ENCODE data around the gene SFTA2. TPM values are rescaled to one million over a fixed set of nuclear protein-coding genes. Genes with fewer than 3 reads are reported as not detected.
A peak's percentile ranks its signal among the peaks of the same experiment; 100 is the strongest.

The SFTA2 gene
- total and polyA plus RNA-seq, 4 experiments from 2014 or later = 0.44 TPM; not detected in 3

GRCh38 chr6:30966154-30966553 lies 34.2 kb upstream of the SFTA2 start:
- H3K4me1 ChIP-seq (ENCODE audit: insufficient read depth, low read length) = peaks cover 9% of the 10 kb centered on the region
- H3K27me3 Mint-ChIP-seq = peaks cover 11 to 26% of the 10 kb centered on the region in 2 donors
- H3K27me3 ChIP-seq (ENCODE audit: insufficient read depth, low read length) = no peaks in the 10 kb centered on the region
- H3K4me3 Mint-ChIP-seq = no peak overlapping the region
- intact Hi-C loops (cut with micrococcal nuclease) = no loop called here
- CTCF ChIA-PET (ENCODE audit: partially characterized antibody) = no interaction called here
- no peaks in the 10 kb centered on the region for H3K36me3 ChIP-seq (ENCODE audit: insufficient read depth, low read length)
- H3K9me3 ChIP-seq (ENCODE audit: control insufficient read depth in 1 of 2, low read length in 2 of 2) = no peaks in the 10 kb centered on the region
- H3K4me1 Mint-ChIP-seq = peaks cover 9 to 17% (median 14%) of the 10 kb centered on the region in 4 donors
- H3K36me3 Mint-ChIP-seq = no peaks in the 10 kb centered on the region
- no peaks in the 10 kb centered on the region for H3K9me3 Mint-ChIP-seq
- no peak for DNase-seq
- H3K4me3 ChIP-seq (ENCODE audit: low read length in 2 of 2) = no peak overlapping the region
- H3K27ac Mint-ChIP-seq = no peak overlapping the region
- POLR2A ChIA-PET (ENCODE audit: partially characterized antibody) = no interaction called here
- no peak overlapping the region for H3K27ac ChIP-seq (ENCODE audit: low read depth, low read length)

GRCh38 chr6:30965140-30965601 lies 33.2 kb upstream of the SFTA2 start:
- no peaks in the 10 kb centered on the region for H3K9me3 ChIP-seq (ENCODE audit: control insufficient read depth in 1 of 2, low read length in 2 of 2)
- DNase-seq = no peak
- Mint-ChIP-seq H3K4me3 (no peak overlapping the region), H3K4me1 (peaks cover 9 to 17% (median 14%) of the 10 kb centered on the region in 4 donors), H3K36me3 (no peaks in the 10 kb centered on the region), H3K27me3 (peaks cover 11 to 22% of the 10 kb centered on the region in 2 donors), H3K27ac (peak overlapping the region in 1 of 7 donors; percentile 56), H3K9me3 (no peaks in the 10 kb centered on the region)
- H3K4me1 ChIP-seq (ENCODE audit: insufficient read depth, low read length) = peaks cover 9% of the 10 kb centered on the region
- intact Hi-C loops (cut with micrococcal nuclease) = no loop called here
- POLR2A ChIA-PET (ENCODE audit: partially characterized antibody) = no interaction called here
- H3K27ac ChIP-seq (ENCODE audit: low read depth, low read length) = no peak overlapping the region
- no peaks in the 10 kb centered on the region for H3K27me3 ChIP-seq (ENCODE audit: insufficient read depth, low read length)
- H3K36me3 ChIP-seq (ENCODE audit: insufficient read depth, low read length) = no peaks in the 10 kb centered on the region
- no peak overlapping the region for H3K4me3 ChIP-seq (ENCODE audit: low read length in 2 of 2)
- CTCF ChIA-PET (ENCODE audit: partially characterized antibody) = no interaction called here

GRCh38 chr6:30964075-30964474 lies 32.1 kb upstream of the SFTA2 start:
- Histone ChIP-seq H3K9me3 (ENCODE audit: control insufficient read depth in 1 of 2, low read length in 2 of 2) (no peaks in the 10 kb centered on the region), H3K36me3 (ENCODE audit: insufficient read depth, low read length) (no peaks in the 10 kb centered on the region), H3K4me1 (ENCODE audit: insufficient read depth, low read length) (peaks cover 9% of the 10 kb centered on the region), H3K27ac (ENCODE audit: low read depth, low read length) (no peak overlapping the region), H3K4me3 (ENCODE audit: low read length in 2 of 2) (no peak overlapping the region), H3K27me3 (ENCODE audit: insufficient read depth, low read length) (no peaks in the 10 kb centered on the region)
- CTCF ChIA-PET (ENCODE audit: partially characterized antibody) = no interaction called here
- H3K9me3 Mint-ChIP-seq = no peaks in the 10 kb centered on the region
- H3K4me1 Mint-ChIP-seq = peaks cover 9 to 17% (median 14%) of the 10 kb centered on the region in 4 donors
- DNase-seq = no peak
- no peaks in the 10 kb centered on the region for H3K36me3 Mint-ChIP-seq
- intact Hi-C loops (cut with micrococcal nuclease) = no loop called here
- peaks cover 11 to 20% of the 10 kb centered on the region in 2 donors for H3K27me3 Mint-ChIP-seq
- POLR2A ChIA-PET (ENCODE audit: partially characterized antibody) = no interaction called here
- H3K4me3 Mint-ChIP-seq = no peak overlapping the region
- H3K27ac Mint-ChIP-seq = peak overlapping the region in 2 of 7 donors; percentile 26 to 38

GRCh38 chr6:30963641-30964040 lies 31.7 kb upstream of the SFTA2 start:
- Histone ChIP-seq H3K9me3 (ENCODE audit: control insufficient read depth in 1 of 2, low read length in 2 of 2) (no peaks in the 10 kb centered on the region), H3K36me3 (ENCODE audit: insufficient read depth, low read length) (no peaks in the 10 kb centered on the region), H3K27ac (ENCODE audit: low read depth, low read length) (no peak overlapping the region), H3K27me3 (ENCODE audit: insufficient read depth, low read length) (no peaks in the 10 kb centered on the region), H3K4me1 (ENCODE audit: insufficient read depth, low read length) (peaks cover 9% of the 10 kb centered on the region), H3K4me3 (ENCODE audit: low read length in 2 of 2) (no peak overlapping the region)
- no peak overlapping the region for H3K4me3 Mint-ChIP-seq
- no peaks in the 10 kb centered on the region for H3K36me3 Mint-ChIP-seq
- ChIA-PET CTCF (ENCODE audit: partially characterized antibody) (no interaction called here), POLR2A (ENCODE audit: partially characterized antibody) (no interaction called here)
- no peak overlapping the region for H3K27ac Mint-ChIP-seq
- no peak for DNase-seq
- peaks cover 12 to 20% of the 10 kb centered on the region in 2 donors for H3K27me3 Mint-ChIP-seq
- intact Hi-C loops (cut with micrococcal nuclease) = no loop called here
- peaks cover 9 to 17% (median 14%) of the 10 kb centered on the region in 4 donors for H3K4me1 Mint-ChIP-seq
- H3K9me3 Mint-ChIP-seq = no peaks in the 10 kb centered on the region

- Histone ChIP-seq H3K9me3 (ENCODE audit: control insufficient read depth in 1 of 2, low read length in 2 of 2) (no peaks in the 10 kb centered on the region), H3K27ac (ENCODE audit: low read depth, low read length) (no peak overlapping the region), H3K36me3 (ENCODE audit: insufficient read depth, low read length) (no peaks in the 10 kb centered on the region), H3K4me1 (ENCODE audit: insufficient read depth, low read length) (peaks cover 9% of the 10 kb centered on the region), H3K4me3 (ENCODE audit: low read length in 2 of 2) (no peak overlapping the region), H3K27me3 (ENCODE audit: insufficient read depth, low read length) (no peaks in the 10 kb centered on the region)
- H3K4me3 Mint-ChIP-seq = no peak overlapping the region
- intact Hi-C loops (cut with micrococcal nuclease) = no loop called here
- CTCF ChIA-PET (ENCODE audit: partially characterized antibody) = interaction anchor here (1.0 kb wide), 1 partner anchor 117 kb away, joined by 3 read pairs; no protein-coding TSS in a partner anchor
- DNase-seq = no peak
- POLR2A ChIA-PET (ENCODE audit: partially characterized antibody) = no interaction called here
- no peak overlapping the region for H3K27ac Mint-ChIP-seq
- no peaks in the 10 kb centered on the region for H3K36me3 Mint-ChIP-seq
- H3K4me1 Mint-ChIP-seq = peaks cover 9 to 17% (median 14%) of the 10 kb centered on the region in 4 donors
- H3K27me3 Mint-ChIP-seq = peaks cover 12 to 18% of the 10 kb centered on the region in 2 donors
- H3K9me3 Mint-ChIP-seq = no peaks in the 10 kb centered on the region
Measured at GRCh38 chr6:30962716-30963115, 30.7 kb upstream of the SFTA2 start.

GRCh38 chr6:30960907-30961673 lies 29.1 kb upstream of the SFTA2 start:
- H3K27ac ChIP-seq (ENCODE audit: low read depth, low read length) = no peak overlapping the region
- no peaks in the 10 kb centered on the region for H3K36me3 Mint-ChIP-seq
- peak overlapping the region in 1 of 7 donors; percentile 28 for H3K27ac Mint-ChIP-seq
- no peak overlapping the region for H3K4me3 Mint-ChIP-seq
- intact Hi-C loops (cut with micrococcal nuclease) = no loop called here
- ChIA-PET CTCF (ENCODE audit: partially characterized antibody) (no interaction called here), POLR2A (ENCODE audit: partially characterized antibody) (no interaction called here)
- H3K4me3 ChIP-seq (ENCODE audit: low read length in 2 of 2) = no peak overlapping the region
- H3K4me1 ChIP-seq (ENCODE audit: insufficient read depth, low read length) = peaks cover 18% of the 10 kb centered on the region
- H3K9me3 Mint-ChIP-seq = no peaks in the 10 kb centered on the region
- no peak for DNase-seq
- H3K27me3 Mint-ChIP-seq = peaks cover 12 to 16% of the 10 kb centered on the region in 2 donors
- no peaks in the 10 kb centered on the region for H3K36me3 ChIP-seq (ENCODE audit: insufficient read depth, low read length)
- peaks cover 13 to 24% (median 21%) of the 10 kb centered on the region in 4 donors for H3K4me1 Mint-ChIP-seq
- no peaks in the 10 kb centered on the region for H3K9me3 ChIP-seq (ENCODE audit: control insufficient read depth in 1 of 2, low read length in 2 of 2)
- no peaks in the 10 kb centered on the region for H3K27me3 ChIP-seq (ENCODE audit: insufficient read depth, low read length)

GRCh38 chr6:30957716-30958115 lies 25.7 kb upstream of the SFTA2 start:
- POLR2A ChIA-PET (ENCODE audit: partially characterized antibody) = no interaction called here
- H3K4me1 Mint-ChIP-seq = peaks cover 7 to 26% (median 16%) of the 10 kb centered on the region in 4 donors
- peaks cover 4 to 6% of the 10 kb centered on the region in 2 donors for H3K27me3 Mint-ChIP-seq
- Histone ChIP-seq H3K4me1 (ENCODE audit: insufficient read depth, low read length) (peaks cover 20% of the 10 kb centered on the region), H3K27me3 (ENCODE audit: insufficient read depth, low read length) (no peaks in the 10 kb centered on the region), H3K36me3 (ENCODE audit: insufficient read depth, low read length) (no peaks in the 10 kb centered on the region), H3K4me3 (ENCODE audit: low read length in 2 of 2) (no peak overlapping the region), H3K27ac (ENCODE audit: low read depth, low read length) (no peak overlapping the region), H3K9me3 (ENCODE audit: control insufficient read depth in 1 of 2, low read length in 2 of 2) (no peaks in the 10 kb centered on the region)
- no peak overlapping the region for H3K4me3 Mint-ChIP-seq
- no peaks in the 10 kb centered on the region for H3K9me3 Mint-ChIP-seq
- CTCF ChIA-PET (ENCODE audit: partially characterized antibody) = interaction anchor here (1.2 kb wide), 1 partner anchor 42 kb away, joined by 3 read pairs; no protein-coding TSS in a partner anchor
- no peak for DNase-seq
- intact Hi-C loops (cut with micrococcal nuclease) = no loop called here
- peak overlapping the region in 2 of 7 donors; percentile 5 to 24 for H3K27ac Mint-ChIP-seq
- no peaks in the 10 kb centered on the region for H3K36me3 Mint-ChIP-seq
